Measurements from ENCODE around the gene CELSR1. TPM values are rescaled to one million over a fixed set of nuclear protein-coding genes. Genes with fewer than 3 reads are reported as not detected.

CELSR1 gene
- total RNA-seq, 1 donor from 2014 or later: 7.7 TPM

DNA sequence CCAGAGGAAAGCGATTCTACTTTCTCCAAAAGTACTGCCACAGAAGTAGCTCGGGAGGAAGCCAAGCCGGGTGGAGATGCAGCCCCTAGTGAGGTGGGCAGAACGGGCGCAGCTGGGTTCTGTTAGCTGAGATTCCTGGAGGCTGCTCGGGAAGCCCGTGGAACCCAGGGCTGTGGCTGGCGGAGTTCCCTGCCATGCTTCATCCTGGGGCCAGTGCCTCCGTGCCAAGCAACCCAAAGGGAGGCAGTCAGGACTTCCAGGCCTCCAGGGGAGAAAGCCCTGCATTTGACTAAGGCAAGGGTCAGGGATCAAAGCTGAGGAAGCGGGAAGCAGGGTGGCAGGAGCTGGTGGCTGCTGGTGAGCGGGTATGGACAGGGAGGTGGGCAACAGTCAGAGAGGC lies 208.6 kb downstream of the CELSR1 start:
- Mint-ChIP-seq H3K27ac (ENCODE audit: unreplicated experiment) (no peak overlapping the region), H3K9me3 (ENCODE audit: unreplicated experiment) (no peaks in the 10 kb centered on the region), H3K4me1 (ENCODE audit: unreplicated experiment) (no peaks in the 10 kb centered on the region), H3K36me3 (ENCODE audit: low read depth, unreplicated experiment) (peaks cover 7% of the 10 kb centered on the region), H3K4me3 (ENCODE audit: unreplicated experiment) (no peak overlapping the region), H3K27me3 (ENCODE audit: unreplicated experiment) (peaks cover 5% of the 10 kb centered on the region)
- DNase-seq (ENCODE audit: low spot score): no peak
- no peak for TF ChIP-seq CTCF (IDR thresholded peaks at IDR 0.05; ENCODE audit: unreplicated experiment)

DNA sequence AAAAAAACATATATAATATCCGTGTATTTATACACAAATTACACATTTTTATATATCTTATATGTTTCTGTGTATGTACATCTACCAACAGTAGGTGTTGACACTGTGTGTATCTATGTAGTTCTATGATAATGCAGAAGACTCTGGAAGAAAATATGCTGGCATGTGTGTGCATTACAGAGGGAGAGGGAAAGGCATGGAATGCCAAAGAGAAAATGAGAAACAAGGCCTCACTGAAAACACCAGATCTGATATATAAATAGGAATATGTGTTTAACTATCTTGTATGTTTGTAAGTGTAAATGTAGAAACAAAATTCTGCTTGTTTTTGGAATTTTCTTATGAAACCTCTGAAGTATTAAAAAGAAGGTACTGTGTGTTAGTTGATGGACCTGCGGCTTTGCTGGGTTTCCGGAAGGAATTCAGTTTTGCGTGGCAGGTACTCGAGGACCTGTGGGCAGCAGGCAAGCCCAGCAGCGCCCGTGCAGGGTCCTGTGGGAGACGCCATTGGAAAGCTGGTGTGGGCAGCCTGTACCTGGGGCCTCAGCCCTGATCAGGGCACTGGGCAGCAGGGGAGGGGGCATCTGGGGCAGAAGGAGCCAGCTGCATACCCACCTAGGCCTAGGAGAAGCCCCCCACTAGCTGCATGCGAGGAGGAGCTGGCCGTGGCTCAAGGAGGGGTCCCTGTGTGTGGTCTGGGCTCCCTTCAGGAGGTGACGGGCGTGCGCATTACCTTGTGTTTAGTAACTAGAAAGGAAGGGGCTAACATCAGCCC lies 209.5 kb downstream of the CELSR1 start:
- no peak for DNase-seq (ENCODE audit: low spot score)
- Mint-ChIP-seq H3K4me3 (ENCODE audit: unreplicated experiment) (no peak overlapping the region), H3K4me1 (ENCODE audit: unreplicated experiment) (no peaks in the 10 kb centered on the region)

GRCh38 chr22:46326066-46326680 lies 211.2 kb downstream of the CELSR1 start:
- Mint-ChIP-seq H3K9me3 (ENCODE audit: unreplicated experiment) (no peaks in the 10 kb centered on the region), H3K36me3 (ENCODE audit: low read depth, unreplicated experiment) (peaks cover 3% of the 10 kb centered on the region), H3K27me3 (ENCODE audit: unreplicated experiment) (peaks cover 10% of the 10 kb centered on the region), H3K4me1 (ENCODE audit: unreplicated experiment) (no peaks in the 10 kb centered on the region), H3K4me3 (ENCODE audit: unreplicated experiment) (no peak overlapping the region), H3K27ac (ENCODE audit: unreplicated experiment) (no peak overlapping the region)
- DNase-seq (ENCODE audit: low spot score): no peak
- no peak for TF ChIP-seq CTCF (IDR thresholded peaks at IDR 0.05; ENCODE audit: unreplicated experiment)

More for the DNA sequence above, 209.5 kb downstream of the CELSR1 start:
- TF ChIP-seq CTCF (IDR thresholded peaks at IDR 0.05; ENCODE audit: unreplicated experiment): no peak
- Mint-ChIP-seq H3K9me3 (ENCODE audit: unreplicated experiment) (no peaks in the 10 kb centered on the region), H3K36me3 (ENCODE audit: low read depth, unreplicated experiment) (peaks cover 7% of the 10 kb centered on the region), H3K27ac (ENCODE audit: unreplicated experiment) (no peak overlapping the region), H3K27me3 (ENCODE audit: unreplicated experiment) (peaks cover 6% of the 10 kb centered on the region)

DNA sequence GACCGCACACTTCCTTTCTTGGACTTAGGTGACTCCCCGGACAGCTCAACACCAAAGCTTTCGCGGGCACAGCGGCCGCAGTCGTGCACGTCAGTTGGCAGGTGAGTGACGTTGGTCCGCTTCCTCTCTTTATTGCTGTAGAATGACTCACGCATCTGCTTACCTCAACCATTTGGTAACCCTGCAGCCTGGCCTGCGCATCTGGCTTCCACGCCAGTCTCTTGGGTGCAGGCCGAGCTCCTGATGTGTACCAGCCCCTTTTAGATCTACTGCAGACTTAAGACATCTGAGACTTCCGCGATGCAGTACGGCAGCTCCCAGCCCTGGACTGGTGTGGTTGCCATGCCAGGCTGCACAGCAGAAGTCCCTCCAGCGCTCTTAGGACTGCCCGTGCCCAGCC lies 214.3 kb downstream of the CELSR1 start:
- Mint-ChIP-seq H3K4me1 (ENCODE audit: unreplicated experiment) (no peaks in the 10 kb centered on the region), H3K9me3 (ENCODE audit: unreplicated experiment) (no peaks in the 10 kb centered on the region), H3K27me3 (ENCODE audit: unreplicated experiment) (peaks cover 15% of the 10 kb centered on the region), H3K27ac (ENCODE audit: unreplicated experiment) (no peak overlapping the region), H3K4me3 (ENCODE audit: unreplicated experiment) (no peak overlapping the region), H3K36me3 (ENCODE audit: low read depth, unreplicated experiment) (peaks cover 9% of the 10 kb centered on the region)
- no peak for TF ChIP-seq CTCF (IDR thresholded peaks at IDR 0.05; ENCODE audit: unreplicated experiment)
- no peak for DNase-seq (ENCODE audit: low spot score)

DNA sequence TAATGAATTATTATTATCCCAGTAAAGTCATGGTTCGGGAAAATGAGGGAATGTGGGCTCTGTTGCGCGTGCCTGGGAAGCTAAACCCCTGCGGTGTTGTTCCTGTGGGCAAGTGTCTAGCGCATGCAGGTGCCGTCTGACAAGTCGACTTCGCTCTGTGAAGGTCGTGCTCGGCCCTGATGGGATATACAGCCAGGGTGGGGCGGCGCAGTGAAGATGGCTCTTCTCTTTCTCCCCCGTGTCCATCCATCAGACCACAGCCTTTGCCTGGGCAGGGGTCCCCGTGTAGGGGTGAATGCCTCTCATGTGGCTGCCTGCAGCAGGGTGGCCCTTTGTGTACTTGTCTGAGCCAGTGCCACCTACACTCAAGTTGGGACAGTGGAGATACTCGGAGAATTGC lies 214.7 kb downstream of the CELSR1 start:
- no peak for TF ChIP-seq CTCF (IDR thresholded peaks at IDR 0.05; ENCODE audit: unreplicated experiment)
- Mint-ChIP-seq H3K27me3 (ENCODE audit: unreplicated experiment) (peaks cover 15% of the 10 kb centered on the region), H3K9me3 (ENCODE audit: unreplicated experiment) (no peaks in the 10 kb centered on the region), H3K36me3 (ENCODE audit: low read depth, unreplicated experiment) (peaks cover 9% of the 10 kb centered on the region), H3K27ac (ENCODE audit: unreplicated experiment) (no peak overlapping the region), H3K4me3 (ENCODE audit: unreplicated experiment) (no peak overlapping the region), H3K4me1 (ENCODE audit: unreplicated experiment) (no peaks in the 10 kb centered on the region)
- DNase-seq (ENCODE audit: low spot score): no peak

Measured in endothelial cell (in vitro differentiated cells).